A549 (cell line): ENCODE data around the gene F2RL2. TPM values are rescaled to one million over a fixed set of nuclear protein-coding genes. Genes with fewer than 3 reads are reported as not detected.

ENCODE experiments used
- ATAC-seq, 2 experiments: fragments of 200-7000 bp in 1 of 2; fragments of >200 bp in 1 of 2; cut with Nextera tagmentation in 1 of 2; cut with Tn5 transposase in 1 of 2; 3 replicates each; pipeline versions ENCODE4 v1.8.0 to v1.9.1; 2018 to 2020; ENCODE audit warnings: mild to moderate bottlenecking in 1 of 2, moderate library complexity in 1 of 2
- CTCF ChIA-PET: fragments of 300-600 bp; sonication (Branson Sonifier 250); formaldehyde crosslinking; extraction: SDS; loops from one replicate; lab custom pipeline; 2021; ENCODE audit warnings: antibody characterized with exemption, inconsistent platforms; lab: Yijun Ruan, JAX
- POLR2A ChIA-PET: fragments of 350-600 bp; formaldehyde crosslinking; extraction: SDS; loops from one replicate; lab custom pipeline; 2021; ENCODE audit warnings: antibody characterized with exemption, inconsistent platforms; lab: Yijun Ruan, JAX
- DNase-seq, 2 experiments: peaks; one replicate each; pipeline versions ENCODE4 v3.0.0 to v3.0.0-alpha.2; 2011 to 2016; ENCODE audit warnings: low read depth in 1 of 2, low spot score in 1 of 2
- FAIRE-seq: peaks from 2 replicates; lab custom pipeline; 2011; peaks lifted over from hg19 to GRCh38; lab: Jason Lieb, UNC
- H3K27ac ChIP-seq, 2 experiments: fragments of >200 bp; sonication (Bioruptor Twin); formaldehyde crosslinking; 3 replicates each; pipeline ENCODE4 v1.5.1; 2016 to 2017
- H3K4me1 ChIP-seq: fragments of >200 bp; sonication (Bioruptor Twin); formaldehyde crosslinking; 3 replicates; pipeline ENCODE4 v1.6.1; 2016
- H3K4me2 ChIP-seq: fragments of >200 bp; sonication (Bioruptor Twin); formaldehyde crosslinking; 3 replicates; pipeline ENCODE4 v1.6.1; 2016
- H3K4me3 ChIP-seq: fragments of >200 bp; sonication (Bioruptor Twin); formaldehyde crosslinking; 3 replicates; pipeline ENCODE4 v1.5.1; 2016
- H3K9me3 ChIP-seq: fragments of >200 bp; sonication (Bioruptor Twin); formaldehyde crosslinking; 3 replicates; pipeline ENCODE4 v1.6.1; 2016
- CBX2 ChIP-seq: fragments of 200-600 bp; sonication (generic); IDR thresholded peaks from 2 replicates; pipeline ENCODE4 v1.6.1; 2016; ENCODE audit warnings: low read depth, mild to moderate bottlenecking, borderline replicate concordance
- EHF ChIP-seq: fragments of 250-450 bp; sonication (Bioruptor Pico); IDR thresholded peaks from 2 replicates; pipeline ENCODE4 v1.5.0; 2020; ENCODE audit warnings: mild to moderate bottlenecking
- FOSL2 ChIP-seq, 2 experiments: fragments of 450-650 bp in 1 of 2; fragments of >200 bp in 1 of 2; sonication (Bioruptor Twin) in 1 of 2; formaldehyde crosslinking; IDR thresholded peaks; 2 replicates each; pipeline versions ENCODE4 v1.5.0 to v1.6.1; 2016 to 2020; ENCODE audit warnings: mild to moderate bottlenecking in 1 of 2, moderate library complexity in 1 of 2
- FOXS1 ChIP-seq: fragments of 250-450 bp; sonication (Bioruptor Pico); IDR thresholded peaks from 2 replicates; pipeline ENCODE4 v1.5.0; 2020; ENCODE audit warnings: mild to moderate bottlenecking, moderate library complexity
- HDAC2 ChIP-seq: fragments of 200-600 bp; sonication (generic); IDR thresholded peaks from 2 replicates; pipeline ENCODE4 v1.6.1; 2016
- HOXB13 ChIP-seq: fragments of 250-450 bp; sonication (Bioruptor Pico); IDR thresholded peaks from 2 replicates; pipeline ENCODE4 v1.5.0; 2020; ENCODE audit warnings: low read depth, mild to moderate bottlenecking, moderate library complexity
- HOXB5 ChIP-seq: fragments of 250-450 bp; sonication (Bioruptor Pico); IDR thresholded peaks from 2 replicates; pipeline ENCODE4 v1.5.0; 2020; ENCODE audit warnings: mild to moderate bottlenecking, moderate library complexity
- JUN ChIP-seq, 2 experiments: fragments of >200 bp; sonication (Bioruptor Twin); formaldehyde crosslinking; IDR thresholded peaks; 2 replicates in 1 of 2; 3 replicates in 1 of 2; pipeline ENCODE4 v1.6.1; 2016 to 2017
- NR3C1 ChIP-seq: fragments of >200 bp; sonication (Bioruptor Twin); formaldehyde crosslinking; IDR thresholded peaks from 3 replicates; pipeline ENCODE4 v1.6.1; 2017
- POLR2AphosphoS2 ChIP-seq: conservative IDR thresholded peaks from 2 replicates; pipeline ENCODE4 v1.6.1; 2012; ENCODE audit warnings: low read length, improper control_type of control experiment, inconsistent platforms
- WGBS: methylation state at CpG from one replicate; pipeline ENCODE4 v1.1.6; 2017; ENCODE audit errors: missing lambda C conversion rate; 5-methylcytosine and 5-hydroxymethylcytosine counted together
- polyA plus RNA-seq, 4 experiments: library from polyadenylated mRNA; depleted of rRNA in 3 of 4; stranded (reverse); fragments of >200 nt; fragmentation: RNase III in 1 of 4; extraction: RNeasy Plus Mini Kit Qiagen cat#74134 plus additional on column Dnase treatment in 1 of 4; gene quantifications; 2 replicates in 3 of 4; 3 replicates in 1 of 4; pipeline ENCODE4 v1.2.3, GENCODE V29; 2011 to 2017
- TF ChIP-seq, protein P1 (sequence below): fragments of 200-600 bp; sonication (generic); IDR thresholded peaks from 2 replicates; pipeline ENCODE4 v1.6.1; 2016; ENCODE audit warnings: antibody characterized with exemption, mild to moderate bottlenecking, moderate library complexity
- TF ChIP-seq, protein P2 (sequence below): IDR thresholded peaks from 2 replicates; pipeline ENCODE4 v1.6.1; 2012
- TF ChIP-seq, protein P3 (sequence below): IDR thresholded peaks from 2 replicates; pipeline ENCODE4 v1.6.1; 2012; ENCODE audit warnings: low read depth, borderline replicate concordance

F2RL2 gene
- polyA plus RNA-seq, 2 of the 4 experiments (the other 2 are of a cell fraction), result 6.3 to 44.7 TPM

DNA sequence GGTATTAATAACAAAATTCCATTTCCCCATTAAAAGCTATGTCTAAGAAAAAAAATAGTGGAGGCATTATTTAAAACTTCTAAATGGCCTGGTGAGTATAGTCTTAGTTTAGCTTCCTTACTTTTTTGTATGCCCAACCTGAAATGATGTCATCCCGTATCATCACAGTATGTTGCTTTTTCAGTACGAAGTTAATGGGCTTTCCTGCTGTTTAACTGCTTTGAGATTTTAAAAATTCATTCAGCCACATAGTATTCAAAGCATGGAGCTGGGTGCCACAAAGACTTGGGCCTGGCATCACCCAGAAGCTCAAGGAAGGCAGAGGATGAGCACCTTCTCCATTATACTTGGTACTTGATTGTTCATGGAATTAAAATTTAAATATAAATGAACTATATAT, 7.4 kb downstream of the F2RL2 start:
- FAIRE-seq (no peak), ATAC-seq (no peak), DNase-seq (no peak)
- Histone ChIP-seq H3K4me2 (no peak overlapping the region), H3K27ac (no peak overlapping the region), H3K4me1 (peaks cover 15% of the 10 kb centered on the region; the same call in 2 of the 3 replicates), H3K4me3 (no peak overlapping the region), H3K9me3 (no peaks in the 10 kb centered on the region)
- POLR2A ChIA-PET, result no interaction called here
- TF ChIP-seq NR3C1 (no peak), CBX2 (no peak)
- WGBS, result 66% methylated on average over 2 of the region's 2 CpGs
- CTCF ChIA-PET, result interaction anchor here (0.7 to 3.0 kb wide), 6 partner anchors 9 to 159 kb away, joined by 3 to 17 read pairs (median 4); no protein-coding TSS in a partner anchor

DNA sequence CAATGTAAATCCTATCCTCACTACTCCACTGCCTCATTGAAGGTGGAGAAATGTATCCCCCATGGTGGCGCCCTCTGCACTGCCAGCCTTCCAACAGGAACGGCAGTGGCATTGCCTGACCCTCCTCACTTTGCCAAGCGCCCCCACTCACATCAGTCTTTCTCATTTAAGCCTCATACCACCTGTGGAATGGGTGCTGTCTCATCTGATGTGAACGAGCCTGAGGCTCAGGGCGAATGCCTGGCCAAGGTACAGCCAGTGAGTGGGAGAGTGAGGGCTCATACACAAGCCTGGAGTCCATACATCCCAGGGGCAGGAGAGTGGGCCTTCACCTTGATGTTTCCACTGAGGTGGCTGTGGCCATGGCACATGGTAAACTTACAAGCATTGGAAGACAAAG, 10.3 kb downstream of the F2RL2 start:
- H3K4me1 ChIP-seq, result peaks cover 14% of the 10 kb centered on the region; the same call in 2 of the 3 replicates
- no peaks in the 10 kb centered on the region for H3K9me3 ChIP-seq
- ChIA-PET CTCF (interaction anchor here (1.6 to 2.5 kb wide), 2 partner anchors 11 to 161 kb away, joined by 5 to 26 read pairs; no protein-coding TSS in a partner anchor), POLR2A (no interaction called here)
- ATAC-seq, result peak in 1 of 2 experiments; percentile 24; a peak in 3 of 6 replicates
- H3K4me2 ChIP-seq, result no peak overlapping the region
- no peak overlapping the region for H3K4me3 ChIP-seq
- FAIRE-seq, result no peak
- TF ChIP-seq, protein P1, sequence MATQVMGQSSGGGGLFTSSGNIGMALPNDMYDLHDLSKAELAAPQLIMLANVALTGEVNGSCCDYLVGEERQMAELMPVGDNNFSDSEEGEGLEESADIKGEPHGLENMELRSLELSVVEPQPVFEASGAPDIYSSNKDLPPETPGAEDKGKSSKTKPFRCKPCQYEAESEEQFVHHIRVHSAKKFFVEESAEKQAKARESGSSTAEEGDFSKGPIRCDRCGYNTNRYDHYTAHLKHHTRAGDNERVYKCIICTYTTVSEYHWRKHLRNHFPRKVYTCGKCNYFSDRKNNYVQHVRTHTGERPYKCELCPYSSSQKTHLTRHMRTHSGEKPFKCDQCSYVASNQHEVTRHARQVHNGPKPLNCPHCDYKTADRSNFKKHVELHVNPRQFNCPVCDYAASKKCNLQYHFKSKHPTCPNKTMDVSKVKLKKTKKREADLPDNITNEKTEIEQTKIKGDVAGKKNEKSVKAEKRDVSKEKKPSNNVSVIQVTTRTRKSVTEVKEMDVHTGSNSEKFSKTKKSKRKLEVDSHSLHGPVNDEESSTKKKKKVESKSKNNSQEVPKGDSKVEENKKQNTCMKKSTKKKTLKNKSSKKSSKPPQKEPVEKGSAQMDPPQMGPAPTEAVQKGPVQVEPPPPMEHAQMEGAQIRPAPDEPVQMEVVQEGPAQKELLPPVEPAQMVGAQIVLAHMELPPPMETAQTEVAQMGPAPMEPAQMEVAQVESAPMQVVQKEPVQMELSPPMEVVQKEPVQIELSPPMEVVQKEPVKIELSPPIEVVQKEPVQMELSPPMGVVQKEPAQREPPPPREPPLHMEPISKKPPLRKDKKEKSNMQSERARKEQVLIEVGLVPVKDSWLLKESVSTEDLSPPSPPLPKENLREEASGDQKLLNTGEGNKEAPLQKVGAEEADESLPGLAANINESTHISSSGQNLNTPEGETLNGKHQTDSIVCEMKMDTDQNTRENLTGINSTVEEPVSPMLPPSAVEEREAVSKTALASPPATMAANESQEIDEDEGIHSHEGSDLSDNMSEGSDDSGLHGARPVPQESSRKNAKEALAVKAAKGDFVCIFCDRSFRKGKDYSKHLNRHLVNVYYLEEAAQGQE, result no peak
- TF ChIP-seq POLR2AphosphoS2, result no peak
- no peak for TF ChIP-seq NR3C1
- 70% methylated on average over 5 of the region's 5 CpGs for WGBS
- DNase-seq, result no peak
- H3K27ac ChIP-seq, result no peak overlapping the region

DNA sequence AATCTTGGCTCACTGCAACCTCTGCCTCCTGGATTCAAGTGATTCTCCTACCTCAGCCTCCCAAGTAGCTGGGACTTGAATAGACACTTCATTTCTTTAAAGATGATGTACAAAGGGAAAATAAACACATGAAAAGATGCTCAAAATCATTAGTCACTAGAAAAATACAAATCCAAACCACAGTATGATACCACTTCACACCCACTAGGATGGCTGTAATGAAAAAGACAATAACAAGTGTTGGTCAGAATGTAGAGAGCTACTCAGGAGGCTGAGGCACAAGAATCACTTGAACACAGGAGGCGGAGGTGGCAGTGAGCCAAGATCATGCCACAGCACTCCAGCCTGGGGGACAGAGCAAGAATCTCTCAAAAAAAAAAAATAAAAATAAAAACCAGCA, 13.0 kb downstream of the F2RL2 start:
- ChIA-PET CTCF (interaction anchor here (1.0 to 2.5 kb wide), 8 partner anchors 8 to 195 kb away, joined by 3 to 26 read pairs (median 4); no protein-coding TSS in a partner anchor), POLR2A (no interaction called here)
- ATAC-seq, result no peak
- no peaks in the 10 kb centered on the region for H3K9me3 ChIP-seq
- 90% methylated on average over 1 of the region's 1 CpG for WGBS
- H3K4me1 ChIP-seq, result peaks cover 3% of the 10 kb centered on the region; the same call in 2 of the 3 replicates
- H3K4me3 ChIP-seq, result no peak overlapping the region
- no peak for FAIRE-seq
- H3K4me2 ChIP-seq, result no peak overlapping the region
- TF ChIP-seq FOXS1 (no peak), HDAC2 (no peak), HOXB13 (CRISPR knock-in tag) (no peak)
- TF ChIP-seq, protein P2, sequence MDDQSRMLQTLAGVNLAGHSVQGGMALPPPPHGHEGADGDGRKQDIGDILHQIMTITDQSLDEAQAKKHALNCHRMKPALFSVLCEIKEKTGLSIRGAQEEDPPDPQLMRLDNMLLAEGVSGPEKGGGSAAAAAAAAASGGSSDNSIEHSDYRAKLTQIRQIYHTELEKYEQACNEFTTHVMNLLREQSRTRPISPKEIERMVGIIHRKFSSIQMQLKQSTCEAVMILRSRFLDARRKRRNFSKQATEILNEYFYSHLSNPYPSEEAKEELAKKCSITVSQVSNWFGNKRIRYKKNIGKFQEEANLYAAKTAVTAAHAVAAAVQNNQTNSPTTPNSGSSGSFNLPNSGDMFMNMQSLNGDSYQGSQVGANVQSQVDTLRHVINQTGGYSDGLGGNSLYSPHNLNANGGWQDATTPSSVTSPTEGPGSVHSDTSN, result no peak
- no peak for DNase-seq
- H3K27ac ChIP-seq, result no peak overlapping the region

DNA sequence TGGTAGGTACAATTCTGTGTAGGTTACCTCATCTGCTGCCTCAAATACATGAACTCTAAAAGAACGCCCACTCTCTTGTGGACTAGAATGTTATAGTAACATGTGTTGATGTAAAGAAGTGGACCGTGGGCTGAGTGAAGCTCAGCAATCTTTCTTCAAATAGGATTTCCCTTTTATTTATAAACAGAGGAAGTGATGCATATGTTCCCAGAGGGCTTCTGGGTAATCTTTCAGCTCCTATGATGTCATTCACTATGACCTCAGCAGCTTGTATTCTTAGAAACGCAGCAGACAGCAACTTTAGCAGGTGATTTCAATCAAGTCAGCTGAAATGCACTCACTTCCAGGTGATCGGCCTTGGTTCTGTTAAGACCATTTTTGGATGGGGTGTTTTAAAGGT, 14.4 kb downstream of the F2RL2 start:
- TF ChIP-seq, protein P3, sequence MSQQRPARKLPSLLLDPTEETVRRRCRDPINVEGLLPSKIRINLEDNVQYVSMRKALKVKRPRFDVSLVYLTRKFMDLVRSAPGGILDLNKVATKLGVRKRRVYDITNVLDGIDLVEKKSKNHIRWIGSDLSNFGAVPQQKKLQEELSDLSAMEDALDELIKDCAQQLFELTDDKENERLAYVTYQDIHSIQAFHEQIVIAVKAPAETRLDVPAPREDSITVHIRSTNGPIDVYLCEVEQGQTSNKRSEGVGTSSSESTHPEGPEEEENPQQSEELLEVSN, result no peak
- TF ChIP-seq HOXB5 (CRISPR knock-in tag) (no peak), FOSL2 (IDR thresholded peaks at IDR 0.05) (no peak), FOSL2 (CRISPR knock-in tag; IDR thresholded peaks at IDR 0.05) (no peak), EHF (CRISPR knock-in tag) (no peak), JUN (IDR thresholded peaks at IDR 0.05) (no peak)
- ChIA-PET POLR2A (no interaction called here), CTCF (interaction anchor here (0.9 to 1.6 kb wide), 4 partner anchors 12 to 469 kb away, joined by 3 to 6 read pairs (median 4); no protein-coding TSS in a partner anchor)
- no peaks in the 10 kb centered on the region for H3K9me3 ChIP-seq
- 47% methylated on average over 4 of the region's 4 CpGs for WGBS
- no peak overlapping the region for H3K27ac ChIP-seq
- DNase-seq (peak in 1 of 2 experiments; percentile 49), ATAC-seq (peak in 1 of 2 experiments; percentile 42; a peak in 2 of 6 replicates), FAIRE-seq (no peak)
- peaks cover 11% of the 10 kb centered on the region for H3K4me1 ChIP-seq
- no peak overlapping the region for H3K4me2 ChIP-seq
- no peak overlapping the region for H3K4me3 ChIP-seq
